ENCODE results near the gene GNPNAT1. TPM values are rescaled to one million over a fixed set of nuclear protein-coding genes. Genes with fewer than 3 reads are reported as not detected.

Gene GNPNAT1
- total and polyA plus RNA-seq, 9 of the 15 experiments (the other 6 are each of a cell fraction or from before 2014, with no cell fraction given), result 15.8 to 27.7 (median 25.3) TPM

- intact Hi-C loops (cut with micrococcal nuclease), result no loop called here
- H3K27ac ChIP-seq (ENCODE audit: extremely low read depth, low read depth, low read length), result no peak overlapping the region
- DNase-seq (ENCODE audit: extremely low read depth in 1 of 4, low spot score in 3 of 4) (peak in 2 of 4 experiments; percentile 4 to 5), ATAC-seq (no peak), FAIRE-seq (no peak)
- H3K4me3 ChIP-seq, result no peak overlapping the region
- no peaks in the 10 kb centered on the region for H3K9me1 ChIP-seq (ENCODE audit: control insufficient read depth, insufficient read depth, low read length)
- no peak overlapping the region for H2AFZ ChIP-seq (ENCODE audit: low read depth, low read length)
- no peaks in the 10 kb centered on the region for H3K9me3 ChIP-seq (replicated peaks; ENCODE audit: control insufficient read depth, insufficient read depth, low read depth, low read length)
- BruUV-seq (replicated peaks), result no TSS peak
- H3K79me2 ChIP-seq (ENCODE audit: control insufficient read depth, insufficient read depth, low read length), result peaks cover 83% of the 10 kb centered on the region
- H3K9ac ChIP-seq (ENCODE audit: insufficient read depth in 1 of 2, low read depth in 2 of 2, low read length in 2 of 2), result no peak overlapping the region
- H3K27me3 ChIP-seq (ENCODE audit: control insufficient read depth in 2 of 2, insufficient read depth in 2 of 2, low read length in 2 of 2), result no peaks in the 10 kb centered on the region
- peaks cover 3 to 8% of the 10 kb centered on the region in 2 experiments; a peak in 4 of 5 replicates for H3K4me1 ChIP-seq (replicated peaks in 1 of 2; ENCODE audit: control insufficient read depth in 2 of 2, insufficient read depth in 2 of 2, low read length in 2 of 2)
- ChIA-PET CTCF (ENCODE audit: low intra/inter-chr PET ratio) (no interaction called here), POLR2A (no interaction called here)
- H3K36me3 ChIP-seq (ENCODE audit: control insufficient read depth, insufficient read depth, low read length), result peaks cover 17% of the 10 kb centered on the region; the same call in 1 of the 3 replicates
- in situ Hi-C loops (cut with MboI), result no loop called here
- no peak overlapping the region; the same call in 1 of the 2 replicates for H3K4me2 ChIP-seq (ENCODE audit: insufficient read depth, low read length)
- no peaks in the 10 kb centered on the region for H4K20me1 ChIP-seq (replicated peaks; ENCODE audit: control insufficient read depth, insufficient read depth, low read length)
- peak; percentile 98 for TF ChIP-seq NFIC (IDR thresholded peaks at IDR 0.05)
- TF ChIP-seq PKNOX1 (IDR thresholded peaks at IDR 0.05), result 0 out of 2 replicates have a peak, but pooled peaks have one; percentile 12
- peak; percentile 11; the same call in 1 of the 2 replicates for TF ChIP-seq SOX6 (IDR thresholded peaks at IDR 0.05)
- TF ChIP-seq ARNT (IDR thresholded peaks at IDR 0.05), result no peak
- no peak for TF ChIP-seq E2F8 (IDR thresholded peaks at IDR 0.05; ENCODE audit: low read depth, partially characterized antibody)
- no peak for TF ChIP-seq DMBX1 (CRISPR knock-in tag; IDR thresholded peaks at IDR 0.05; ENCODE audit: borderline replicate concordance)
- TF ChIP-seq SMARCB1 (IDR thresholded peaks at IDR 0.05; ENCODE audit: insufficient read length, low read depth), result no peak
- no peak for TF ChIP-seq ZFPM2 (CRISPR knock-in tag; IDR thresholded peaks at IDR 0.05)
- TF ChIP-seq DACH1 (IDR thresholded peaks at IDR 0.05; ENCODE audit: partially characterized antibody), result no peak
- TF ChIP-seq BRF2 (IDR thresholded peaks at IDR 0.05; ENCODE audit: borderline replicate concordance, insufficient read depth, insufficient read length), result no peak
- peak; percentile 97 for TF ChIP-seq NFIX (CRISPR knock-in tag; IDR thresholded peaks at IDR 0.05; ENCODE audit: low read depth)
- TF ChIP-seq FOXP4 (CRISPR knock-in tag; IDR thresholded peaks at IDR 0.05; ENCODE audit: borderline replicate concordance), result no peak
- TF ChIP-seq THRB (CRISPR knock-in tag; conservative IDR thresholded peaks at IDR 0.05), result no peak
- no peak for TF ChIP-seq ZBTB1 (CRISPR knock-in tag; IDR thresholded peaks at IDR 0.05; ENCODE audit: borderline replicate concordance, low read depth)
- TF ChIP-seq PML (IDR thresholded peaks at IDR 0.05; ENCODE audit: low read length), result no peak
- no peak for TF ChIP-seq EHMT2 (IDR thresholded peaks at IDR 0.05)
Observed at GRCh38 chr14:52738409-52738808, 53.0 kb downstream of the GNPNAT1 start.
